ENCODE measurements around the gene PERM1.

GRCh38 chr1:984476-984814, 2.6 kb upstream of the PERM1 start:
- no peak for TF ChIP-seq GATA2 (IDR thresholded peaks at IDR 0.05; ENCODE audit: low read depth, low read length)
- TF ChIP-seq GATA3 (IDR thresholded peaks at IDR 0.05; ENCODE audit: low read depth, low read length) = no peak

All from SH-SY5Y (cell line).